Cerebellar nuclear complex (tissue), 1 donor: ENCODE data around the gene RNF187.
"Not testable (repeated sequence)": the region's sequence is repeated elsewhere in the genome, so short reads cannot be mapped to it uniquely, and the experiment has no call there.

Experiments
- DNase-seq, 2 experiments: peaks; one replicate each; lab custom pipeline; 2025; lab: John Stamatoyannopoulos, UW

RNF187 gene

DNA sequence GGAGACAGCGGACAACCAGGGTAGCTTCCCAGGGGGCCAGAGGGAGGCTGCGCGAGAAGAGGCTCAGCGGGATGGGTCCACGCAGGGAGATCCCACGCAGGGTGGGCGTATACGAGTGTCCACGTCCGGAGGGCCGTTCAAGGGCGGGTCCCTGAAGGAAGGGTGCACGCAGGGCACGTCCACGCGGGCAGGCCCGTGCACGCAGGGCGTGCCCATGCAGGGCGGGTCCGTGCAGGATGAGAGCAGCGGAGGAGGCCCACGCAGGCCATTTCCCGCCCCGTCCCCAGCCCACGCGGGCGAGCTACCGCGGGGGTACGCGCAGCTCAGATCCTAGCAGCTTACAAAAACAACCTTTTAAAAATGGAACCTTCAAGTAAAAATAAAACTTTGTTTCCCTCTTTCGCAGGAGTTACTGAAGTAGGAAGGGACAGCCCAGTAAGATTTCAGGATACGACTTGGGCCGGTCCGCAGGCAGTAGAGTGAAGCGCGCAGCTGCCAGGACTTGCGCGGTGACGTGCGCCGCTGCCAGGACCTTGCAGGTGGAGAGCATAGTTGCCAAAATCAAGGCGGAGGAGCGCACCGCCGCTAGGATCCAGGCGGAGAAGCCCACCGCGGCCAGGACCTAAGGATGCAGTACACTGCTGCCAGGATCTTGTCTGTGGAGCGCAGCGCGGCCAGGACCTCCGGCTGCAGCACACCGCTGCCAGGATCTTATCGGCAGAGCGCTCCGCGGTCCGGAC, 416 bp upstream of the RNF187 start:
- peak in 1 of 2 experiments; percentile 39 for DNase-seq

DNA sequence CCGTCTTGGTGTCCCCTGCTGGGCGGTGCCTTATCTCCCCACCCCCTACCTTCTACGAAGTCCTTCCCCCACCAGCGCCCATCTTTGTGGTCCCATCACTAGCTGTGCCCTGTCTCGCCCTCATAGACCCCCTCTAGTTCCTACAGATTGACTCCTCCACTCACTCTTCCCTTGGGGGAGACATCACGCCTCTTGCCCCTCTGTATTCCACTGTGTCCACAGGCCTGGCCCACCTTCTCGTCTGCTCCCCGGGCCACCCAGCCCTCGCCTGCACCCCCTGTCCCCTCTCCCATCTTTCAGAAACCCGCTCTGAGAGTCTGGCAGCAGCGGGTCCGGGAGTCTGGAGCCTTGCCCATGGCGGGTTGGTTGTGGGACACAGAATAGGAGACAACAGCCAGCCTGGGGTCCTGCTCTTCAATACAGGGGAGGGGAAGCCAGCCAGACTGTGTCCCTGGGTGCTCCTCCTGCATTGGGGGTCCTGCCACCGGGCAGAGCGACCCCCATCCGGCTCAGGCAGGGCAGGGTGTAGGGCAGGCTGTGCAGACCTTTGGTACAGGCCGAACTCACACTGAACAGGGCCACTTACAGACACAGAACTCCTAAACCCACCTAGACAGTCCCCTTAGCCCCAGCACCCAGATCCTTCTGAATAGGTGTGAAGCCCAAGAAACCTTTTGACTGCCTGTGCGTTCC, 1.1 kb downstream of the RNF187 start:
- DNase-seq, result no peak

DNA sequence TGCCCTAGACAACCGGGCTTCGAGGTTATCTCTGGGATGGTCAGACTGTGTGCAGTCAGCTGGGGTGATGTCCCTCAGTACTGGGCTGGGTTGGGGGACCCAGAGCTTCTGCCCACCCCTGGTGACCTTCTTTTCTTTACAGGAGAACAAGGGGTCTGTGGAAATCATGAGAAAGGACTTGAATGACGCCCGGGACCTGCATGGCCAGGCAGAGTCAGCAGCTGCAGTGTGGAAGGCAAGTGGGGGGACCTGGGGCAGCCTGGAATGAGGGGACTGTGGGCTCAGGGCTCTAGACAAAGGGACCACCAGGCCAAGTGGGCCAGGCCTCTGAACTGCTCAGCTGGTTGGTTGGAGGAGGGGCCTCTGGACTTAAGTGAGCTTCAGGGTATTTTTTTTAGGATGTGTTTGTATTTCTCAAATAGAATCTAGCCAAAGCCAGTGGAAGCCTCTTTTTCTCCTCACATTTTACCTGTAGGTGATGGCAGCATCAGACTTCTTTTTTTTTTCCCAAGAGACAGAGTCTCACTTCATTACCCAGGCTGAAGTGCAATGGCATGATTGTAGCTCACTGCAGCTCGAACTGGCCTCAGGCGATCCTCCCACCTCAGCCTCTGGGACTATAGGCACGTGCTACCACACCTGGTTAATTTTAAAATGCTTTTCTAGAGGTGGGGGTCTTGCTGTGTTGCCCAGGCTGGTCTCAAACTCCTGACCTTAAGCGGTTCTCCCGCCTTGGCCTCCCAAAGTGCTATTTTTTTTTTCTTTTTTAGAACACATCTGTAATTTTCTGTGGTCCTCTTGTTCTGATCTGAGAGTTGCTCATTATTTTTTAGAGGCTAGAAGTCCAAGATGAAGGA, 1.9 kb downstream of the RNF187 start:
- no peak for DNase-seq

DNA sequence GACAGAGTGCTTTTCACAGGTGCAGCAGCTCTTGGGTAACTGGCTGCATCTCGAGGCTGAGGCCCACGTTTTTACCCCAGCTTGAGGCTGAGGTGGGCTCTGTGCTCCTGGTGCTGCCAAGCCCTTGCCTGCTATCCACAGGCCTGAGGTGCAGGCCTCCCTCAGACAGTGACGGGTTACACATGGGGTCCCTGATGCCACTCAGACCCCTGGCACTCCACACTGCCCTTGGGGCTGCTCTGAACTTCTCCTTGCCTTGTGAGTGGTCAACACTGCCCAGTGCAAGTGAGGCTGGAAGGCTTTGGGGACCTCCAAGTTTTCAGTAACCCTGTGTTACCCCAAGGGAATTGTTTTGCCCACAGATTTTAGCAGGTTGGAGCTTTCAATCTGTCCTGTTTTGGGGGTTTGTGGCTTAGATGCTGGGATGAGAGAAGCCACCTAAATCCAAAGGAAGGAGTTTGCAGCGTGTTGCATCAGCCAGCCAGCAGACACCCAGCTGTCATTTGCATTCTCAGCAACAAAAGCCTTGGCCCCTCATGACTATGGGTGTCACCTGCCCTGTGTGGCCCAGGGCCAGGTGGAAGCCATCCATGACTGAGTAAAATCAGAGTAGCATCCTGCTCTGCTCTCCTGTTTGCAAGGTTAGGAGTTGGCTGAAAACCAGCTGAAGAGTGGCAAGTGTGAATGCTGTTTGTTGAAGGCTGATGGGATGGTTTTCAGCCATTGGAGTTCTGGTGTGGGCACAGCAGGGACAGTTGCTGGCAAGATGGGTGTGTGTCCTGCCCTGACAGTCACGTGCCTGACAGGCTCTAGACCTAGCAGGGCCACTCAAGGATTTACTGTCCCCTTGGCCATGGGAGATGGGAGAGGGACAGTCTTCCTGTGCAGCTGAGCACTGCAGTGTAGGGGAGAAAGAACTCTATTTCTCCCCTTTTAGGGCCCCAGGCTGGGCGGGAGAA, 3.2 kb downstream of the RNF187 start:
- no peak for DNase-seq

DNA sequence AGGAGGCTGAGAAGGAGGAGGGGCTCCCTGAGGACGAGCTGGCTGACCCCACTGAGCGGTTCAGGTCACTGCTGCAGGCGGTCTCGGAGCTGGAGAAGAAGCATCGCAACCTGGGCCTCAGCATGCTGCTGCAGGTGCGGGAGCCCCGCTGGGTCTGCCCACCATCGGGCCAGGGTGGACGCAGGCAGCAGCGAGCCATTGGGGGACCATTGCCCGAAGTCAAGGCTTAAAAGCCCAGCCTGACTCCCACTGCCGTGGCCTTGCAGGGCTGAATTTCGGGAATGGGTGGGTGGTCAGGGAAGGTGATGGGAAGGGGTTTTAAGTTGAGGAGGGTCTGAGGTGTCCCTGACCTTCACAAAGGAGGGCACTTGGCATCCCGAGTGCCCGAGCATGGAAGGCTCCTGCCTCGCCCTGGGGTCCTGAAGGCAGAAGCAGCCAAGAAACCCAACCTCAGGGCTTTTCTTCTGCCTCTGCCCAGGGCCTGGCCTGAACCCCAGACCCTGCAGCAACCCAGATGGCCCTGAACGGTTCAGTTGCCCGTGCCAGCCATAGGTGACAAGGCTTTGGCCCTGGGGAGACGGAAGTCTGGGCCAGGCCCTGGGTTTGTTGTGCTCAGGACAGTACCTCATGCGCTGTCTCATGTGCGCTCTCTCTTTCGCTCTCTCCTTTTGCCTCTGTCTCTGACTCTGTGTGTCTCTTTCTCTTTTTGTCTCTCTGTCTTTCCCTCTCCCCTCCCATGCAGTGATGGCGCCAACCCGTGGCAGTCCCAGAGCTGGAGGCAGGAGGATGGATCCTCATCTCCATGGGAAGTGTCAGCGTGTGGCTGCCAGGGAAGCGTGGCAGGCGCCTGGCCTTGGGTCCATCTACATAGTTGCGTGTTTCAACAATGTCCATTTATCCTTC, 6.2 kb downstream of the RNF187 start:
- DNase-seq, result no peak

DNA sequence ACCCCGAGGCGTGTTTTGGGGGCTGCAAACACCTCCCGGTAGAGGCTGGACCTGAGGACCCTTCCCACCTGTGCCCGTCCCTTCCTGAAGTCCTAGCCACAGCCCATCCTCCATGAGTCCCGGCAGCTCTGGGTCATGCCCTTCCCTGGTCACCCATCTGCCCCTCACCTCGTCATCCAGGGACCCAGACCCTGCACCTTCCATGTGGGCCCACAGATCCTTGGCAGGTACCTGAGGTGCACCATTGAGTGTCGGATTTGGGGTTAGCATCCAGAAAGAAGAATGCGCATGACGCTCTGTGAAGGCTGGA, 6.8 kb downstream of the RNF187 start:
- no peak for DNase-seq

DNA sequence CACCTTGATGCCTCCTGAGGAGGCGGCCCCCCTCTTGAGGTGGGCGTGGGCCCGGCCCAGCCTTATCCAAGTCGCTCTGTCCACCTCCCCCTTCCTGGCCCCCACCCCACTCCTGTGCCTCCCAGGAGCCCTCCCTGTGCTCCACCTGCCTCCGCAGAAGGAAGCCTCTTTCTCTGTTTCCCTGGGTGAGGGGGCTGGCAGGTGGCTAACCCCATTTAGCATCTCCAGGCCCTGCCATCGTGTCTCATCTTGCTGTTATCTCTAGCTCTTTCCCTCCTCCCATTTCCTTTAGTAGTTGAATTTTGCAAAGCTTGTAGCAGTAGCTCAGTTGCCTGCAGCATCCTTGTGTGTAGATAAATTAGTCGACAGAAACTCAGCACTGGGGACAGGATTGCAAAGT, 7.2 kb downstream of the RNF187 start:
- DNase-seq, result no peak

DNA sequence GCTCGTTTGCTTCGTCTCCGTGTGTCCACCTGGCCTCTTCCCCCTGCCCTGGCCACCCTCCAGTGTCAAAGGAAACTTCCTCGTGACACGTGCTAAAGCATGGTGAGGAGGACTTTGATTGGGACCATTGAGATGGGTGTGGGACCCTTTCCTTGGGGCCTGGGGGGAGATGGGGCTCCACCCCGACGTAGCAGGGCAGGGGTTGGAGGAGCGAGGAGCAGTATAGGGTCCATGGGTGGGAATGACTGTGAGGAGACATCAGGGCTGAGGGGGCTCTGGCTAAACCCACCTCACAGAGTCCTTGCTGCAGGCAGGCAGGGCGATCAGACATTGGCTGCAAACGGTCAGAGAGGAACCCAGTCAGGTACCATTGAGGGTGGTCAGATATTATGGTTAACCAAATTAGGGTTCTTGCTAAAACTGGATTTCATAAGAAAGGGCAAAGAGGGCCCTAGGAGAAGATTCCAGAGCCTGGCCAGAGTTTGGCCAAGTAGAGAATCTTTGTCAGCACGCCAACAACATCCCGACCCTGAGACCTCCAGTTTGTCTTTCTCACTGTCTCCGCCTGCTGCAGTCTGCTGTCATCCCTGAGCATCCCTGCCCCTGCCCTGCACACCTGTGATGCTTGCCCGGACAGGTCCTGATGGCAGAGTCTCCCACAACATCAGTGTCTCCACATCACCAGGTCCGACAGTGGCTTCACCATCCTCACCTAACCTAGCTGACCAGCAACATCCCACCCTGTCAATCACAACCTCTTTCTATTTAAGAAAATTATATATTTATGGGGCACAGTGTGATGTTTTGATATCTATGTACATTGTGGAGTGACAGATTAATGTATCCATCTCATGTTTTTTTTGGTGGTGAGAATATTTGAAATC, 8.0 kb downstream of the RNF187 start:
- no peak for DNase-seq

DNA sequence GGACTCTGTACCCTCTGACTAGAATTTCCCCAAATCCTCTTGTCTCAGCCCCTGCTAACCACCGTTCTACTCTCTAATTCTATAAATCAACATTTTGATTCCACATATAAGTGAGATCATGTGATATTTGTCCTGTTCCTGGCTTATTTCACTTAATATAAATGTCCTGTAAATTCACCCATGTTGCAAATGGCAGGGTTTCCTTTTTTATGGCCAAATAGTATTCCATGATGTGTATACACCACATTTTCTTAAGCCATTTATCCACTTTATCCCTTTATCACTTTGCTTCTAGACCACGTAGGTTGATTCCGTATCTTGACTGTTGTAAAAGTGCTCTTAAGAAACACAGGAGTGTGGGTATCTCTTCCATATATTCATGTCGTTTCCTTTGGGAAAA, 8.9 kb downstream of the RNF187 start:
- DNase-seq, result no peak

DNA sequence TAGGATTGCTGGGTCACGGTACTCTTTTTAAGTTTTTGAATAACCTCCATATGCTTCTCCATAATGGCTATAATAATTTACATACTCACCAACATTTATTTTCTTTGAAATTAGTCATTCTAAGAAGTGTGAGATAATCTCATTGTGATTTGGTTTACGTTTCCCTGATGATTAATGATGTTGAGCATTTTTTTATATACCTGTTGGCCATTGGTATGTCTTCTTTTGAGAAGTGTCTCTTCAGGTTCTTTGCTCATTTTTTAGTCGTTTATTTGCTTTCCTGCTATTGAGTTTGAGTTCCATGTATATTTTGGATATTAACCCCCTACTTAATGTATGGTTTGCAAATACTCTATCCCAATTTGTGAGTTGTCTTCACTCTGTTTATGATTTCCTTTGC, 9.3 kb downstream of the RNF187 start:
- DNase-seq, result no peak

DNA sequence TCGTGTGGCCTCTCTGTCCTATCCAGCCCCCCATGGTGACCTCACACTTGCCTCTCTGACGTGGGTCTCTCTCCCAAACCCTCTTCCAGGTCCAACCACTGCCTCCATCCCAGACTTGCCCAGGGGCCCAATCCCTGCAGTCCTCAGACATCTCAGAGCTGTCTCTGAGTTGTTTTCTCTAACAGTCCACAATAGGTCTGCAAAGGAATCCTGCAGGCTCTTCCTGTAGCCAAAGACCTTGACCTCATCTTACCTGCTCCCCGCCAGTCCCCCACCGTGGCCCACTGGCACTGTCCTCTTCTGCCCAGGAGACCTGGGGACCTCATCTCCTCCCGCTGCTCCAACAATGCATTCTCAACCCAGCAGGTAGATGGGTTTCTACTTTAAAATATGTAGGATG, 10.0 kb downstream of the RNF187 start:
- DNase-seq, result no peak

DNA sequence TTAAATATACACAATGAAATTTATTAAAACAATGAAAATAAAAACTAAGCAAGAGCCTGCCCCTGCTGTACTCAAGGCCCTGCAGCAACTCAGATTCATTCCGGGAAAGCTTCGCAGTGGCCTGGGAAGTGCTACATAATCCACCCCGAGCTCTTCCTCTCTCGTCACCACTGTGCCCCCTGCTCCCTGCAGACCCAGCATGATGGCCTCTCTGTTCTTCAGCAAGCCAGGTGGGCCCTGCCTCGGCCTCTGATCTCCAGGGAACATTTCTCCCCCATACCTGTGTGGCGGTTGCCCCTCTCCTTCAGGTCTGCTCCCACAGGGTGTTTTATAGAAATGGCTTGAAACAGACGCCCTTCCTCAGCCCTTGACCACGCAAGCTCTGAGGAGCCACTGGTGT, 10.6 kb downstream of the RNF187 start:
- no peak for DNase-seq

DNA sequence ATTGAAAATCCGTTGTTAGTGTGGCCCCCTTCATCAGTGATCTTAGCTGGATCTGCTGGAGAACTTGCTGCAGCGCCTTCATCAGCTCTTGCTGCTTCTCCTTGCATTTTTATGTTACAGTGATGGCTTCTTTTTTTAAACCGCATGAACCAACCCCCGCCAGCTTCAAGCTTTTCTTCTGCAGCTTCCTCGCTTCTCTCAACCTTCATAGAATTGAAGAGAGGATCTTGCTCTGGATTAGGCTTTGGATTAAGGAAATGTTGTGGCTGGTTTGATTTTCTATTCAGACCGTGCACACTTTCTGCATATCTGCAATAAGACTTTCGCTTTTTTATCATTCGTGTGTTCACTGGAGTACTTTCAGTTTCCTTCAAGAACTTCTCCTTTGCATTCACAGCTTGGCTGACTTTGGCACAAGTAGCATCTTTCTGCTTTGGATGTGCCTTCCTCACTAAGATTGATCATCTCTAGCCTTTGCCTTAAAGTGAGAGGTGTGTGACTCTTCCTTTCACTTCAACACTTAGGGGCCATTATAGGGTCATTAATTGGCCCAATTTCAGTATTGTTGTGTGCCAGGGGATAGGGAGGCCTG, 13.1 kb downstream of the RNF187 start:
- DNase-seq, result no peak

DNA sequence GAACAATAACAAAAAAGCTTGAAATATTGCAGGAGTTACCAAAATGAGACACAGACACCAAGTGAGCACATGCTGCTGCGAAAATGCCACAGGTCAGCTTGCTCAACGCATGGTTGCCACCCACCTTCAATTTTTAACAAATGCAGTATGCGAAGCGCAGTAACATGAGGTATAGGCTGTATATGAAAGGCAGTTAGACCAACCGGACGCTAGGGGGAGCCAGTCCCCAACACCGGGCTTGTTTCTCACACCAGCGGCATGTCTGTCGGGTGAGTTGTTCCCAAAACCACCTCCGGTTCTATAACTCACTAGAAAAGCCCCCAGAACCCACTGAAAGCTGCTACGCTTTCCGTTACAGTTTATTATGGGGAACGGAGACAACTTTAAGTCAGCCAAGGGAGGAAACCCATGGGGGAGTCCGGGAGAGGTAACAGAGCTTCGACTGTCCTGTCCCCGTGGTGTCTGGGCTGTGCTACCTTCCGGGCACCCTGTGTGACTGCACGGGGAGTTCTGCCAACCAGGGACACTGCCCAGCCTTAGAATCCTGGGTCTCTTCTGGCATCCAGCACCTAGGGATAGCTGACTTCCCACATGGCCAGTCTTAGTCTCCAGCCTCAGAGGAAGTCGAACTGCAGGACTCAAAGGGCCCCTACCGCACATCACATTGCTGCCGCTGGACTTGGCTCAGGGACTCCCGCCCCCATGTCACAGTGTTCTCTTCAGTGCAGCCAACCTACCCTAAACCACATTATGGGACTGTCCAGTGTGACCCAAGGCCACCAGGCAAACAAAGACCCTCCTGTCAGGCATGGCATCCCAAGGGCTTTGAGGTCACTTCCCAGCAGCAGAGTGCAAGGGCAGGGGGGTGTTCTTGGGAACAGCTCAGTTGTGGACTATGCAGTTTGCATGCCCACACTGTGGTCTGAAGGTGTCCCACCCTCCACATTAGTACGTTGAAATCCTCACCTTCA, 14.0 kb downstream of the RNF187 start:
- DNase-seq, result peak; percentile 12 to 71

DNA sequence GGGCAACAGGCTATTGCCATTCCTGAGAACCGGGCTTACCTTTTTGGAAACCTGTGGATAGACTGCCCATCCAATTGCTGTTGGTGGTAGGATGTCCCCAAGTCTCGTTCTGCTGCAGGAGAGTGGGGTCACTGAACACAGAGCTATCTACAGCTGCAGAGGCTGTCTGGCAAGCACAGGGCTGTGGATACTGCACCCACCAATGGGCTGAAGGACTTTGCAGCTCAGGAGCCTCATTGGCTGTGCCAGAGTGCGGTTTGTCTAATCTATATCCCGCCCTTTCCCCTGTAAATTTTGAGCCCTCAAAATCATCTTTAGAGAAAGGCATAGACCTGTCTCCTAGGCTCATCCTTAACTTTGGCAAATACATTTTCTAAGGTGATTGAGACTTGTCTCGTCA, 15.3 kb downstream of the RNF187 start:
- no peak for DNase-seq

DNA sequence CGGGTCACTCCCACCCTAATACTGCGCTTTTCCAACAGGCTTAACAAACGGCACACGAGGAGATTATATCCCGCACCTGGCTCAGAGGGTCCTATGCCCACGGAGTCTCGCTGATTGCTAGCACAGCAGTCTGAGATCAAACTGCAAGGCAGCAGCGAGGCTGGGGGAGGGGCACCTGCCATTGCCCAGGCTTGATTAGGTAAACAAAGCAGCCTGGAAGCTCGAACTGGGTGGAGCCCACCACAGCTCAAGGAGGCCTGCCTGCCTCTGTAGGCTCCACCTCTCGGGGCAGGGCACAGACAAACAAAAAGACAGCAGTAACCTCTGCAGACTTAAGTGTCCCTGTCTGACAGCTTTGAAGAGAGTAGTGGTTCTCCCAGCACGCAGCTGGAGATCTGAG, 18.8 kb downstream of the RNF187 start:
- not testable (repeated sequence) for DNase-seq

DNA sequence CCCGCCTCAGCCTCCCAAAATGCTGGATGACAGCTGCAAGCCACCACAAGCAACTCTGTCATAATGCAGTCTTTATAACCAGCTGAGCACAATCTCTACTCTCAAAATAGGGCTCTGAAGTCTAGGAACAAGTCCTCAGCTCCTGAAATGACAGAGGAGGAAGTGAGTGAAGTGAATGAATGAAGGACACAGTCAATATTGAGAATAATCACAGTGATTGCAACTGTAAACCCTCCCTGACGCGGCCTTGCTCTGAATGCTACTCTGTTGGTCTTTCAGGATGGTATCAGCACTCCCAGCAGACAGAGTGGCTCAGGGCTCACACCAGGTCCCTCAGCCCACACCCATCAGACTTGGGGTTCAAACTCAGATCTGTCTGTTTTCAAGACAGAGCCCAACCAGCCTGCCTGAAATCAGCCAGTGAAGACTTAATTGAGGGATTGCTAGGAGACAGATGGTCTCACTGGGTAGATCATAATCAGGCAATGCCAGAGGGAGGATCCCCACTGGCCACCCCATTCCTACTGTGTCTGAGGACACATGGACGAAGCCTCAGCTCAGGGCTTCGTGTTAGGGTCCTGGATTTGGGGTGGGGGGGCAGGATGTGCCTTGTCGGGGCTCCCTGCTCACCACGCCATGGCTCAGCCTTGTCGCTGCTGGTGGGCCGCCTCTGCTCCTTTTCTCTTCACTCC, 20.9 kb downstream of the RNF187 start:
- DNase-seq, result no peak
